CD4-positive, alpha-beta memory T cell (primary cell): ENCODE results near the gene LEFTY1. TPM values are rescaled to one million over a fixed set of nuclear protein-coding genes. Genes with fewer than 3 reads are reported as not detected.
"Not testable (repeated sequence)": the region's sequence is repeated elsewhere in the genome, so short reads cannot be mapped to it uniquely, and the experiment has no call there.

ENCODE experiments used
- CTCF ChIA-PET: fragments of 350-600 bp; sonication (Branson Sonifier 250); formaldehyde crosslinking; loops from one replicate; lab custom pipeline; 2021; ENCODE audit warnings: inconsistent platforms; ENCODE audit not compliant: partially characterized antibody; lab: Charles Lee
- POLR2A ChIA-PET: fragments of 350-600 bp; sonication (Branson Sonifier 250); formaldehyde crosslinking; loops from one replicate; lab custom pipeline; 2021; ENCODE audit not compliant: partially characterized antibody; lab: Charles Lee
- DNase-seq, 5 donors: peaks; one replicate each; pipeline versions ENCODE4 v3.0.0 to v3.0.0-alpha.2; 2020 to 2022; ENCODE audit warnings: mixed read lengths in 1 of 5
- H3K27ac ChIP-seq: one replicate; pipeline ENCODE4 v1.7.0; 2013; ENCODE audit warnings: low read depth, low read length
- H3K27me3 ChIP-seq: 2 replicates; pipeline ENCODE4 v1.7.0; 2013; ENCODE audit warnings: mild to moderate bottlenecking, low read length, moderate library complexity; ENCODE audit not compliant: insufficient read depth
- H3K36me3 ChIP-seq: 2 replicates; pipeline ENCODE4 v1.7.0; 2013; ENCODE audit warnings: mild to moderate bottlenecking, low read length, moderate library complexity; ENCODE audit not compliant: insufficient read depth
- H3K4me1 ChIP-seq: 2 replicates; pipeline ENCODE4 v1.7.0; 2013; ENCODE audit warnings: mild to moderate bottlenecking, low read length, moderate library complexity; ENCODE audit not compliant: insufficient read depth
- H3K4me3 ChIP-seq, 2 donors: one replicate each; pipeline ENCODE4 v1.7.0; 2013; ENCODE audit warnings: low read length in 2 of 2, mild to moderate bottlenecking in 1 of 2
- H3K9me3 ChIP-seq, 2 donors: one replicate each; pipeline ENCODE4 v1.7.0; 2013; ENCODE audit warnings: low read length in 2 of 2, control low read depth in 1 of 2; ENCODE audit not compliant: control insufficient read depth in 1 of 2
- H3K27ac Mint-ChIP-seq, 7 donors: one replicate each; pipeline ENCODE4 v1.8.0; 2020 to 2021; ENCODE audit warnings: mixed read lengths in 7 of 7, mild to moderate bottlenecking in 6 of 7, inconsistent platforms in 3 of 7, moderate library complexity in 3 of 7
- H3K27me3 Mint-ChIP-seq, 2 donors: one replicate each; pipeline ENCODE4 v1.8.0; 2020 to 2021; ENCODE audit warnings: mixed read lengths in 2 of 2
- H3K36me3 Mint-ChIP-seq, 2 donors: one replicate each; pipeline ENCODE4 v1.8.0; 2020 to 2021; ENCODE audit warnings: mixed read lengths in 2 of 2, inconsistent platforms in 1 of 2, mild to moderate bottlenecking in 1 of 2
- H3K4me1 Mint-ChIP-seq, 4 donors: one replicate each; pipeline ENCODE4 v1.8.0; 2020 to 2021; ENCODE audit warnings: mixed read lengths in 4 of 4, mild to moderate bottlenecking in 1 of 4
- H3K4me3 Mint-ChIP-seq, 8 donors: one replicate each; pipeline ENCODE4 v1.8.0; 2020 to 2021; ENCODE audit warnings: mixed read lengths in 8 of 8, mild to moderate bottlenecking in 7 of 8, moderate library complexity in 6 of 8, inconsistent platforms in 3 of 8
- H3K9me3 Mint-ChIP-seq, 8 donors: one replicate each; pipeline ENCODE4 v1.8.0; 2020 to 2021; ENCODE audit warnings: mixed read lengths in 8 of 8, mild to moderate bottlenecking in 5 of 8, inconsistent platforms in 3 of 8, moderate library complexity in 1 of 8
- intact Hi-C: fragments of 100-400 bp; cut with micrococcal nuclease; formaldehyde crosslinking; loops from one replicate; pipeline ENCODE4 v1.15.1; 2023
- polyA plus RNA-seq, 2 donors: library from polyadenylated mRNA; unstranded; fragments of 300-500 nt; fragmentation: Illumina TruSeq; gene quantifications; one replicate each; pipeline ENCODE4 v1.2.3, GENCODE V29; 2021
- total RNA-seq, 2 experiments: library from RNA; stranded (reverse); gene quantifications; one replicate each; pipeline ENCODE4 v1.2.3, GENCODE V29; 2021

LEFTY1 gene, protein sequence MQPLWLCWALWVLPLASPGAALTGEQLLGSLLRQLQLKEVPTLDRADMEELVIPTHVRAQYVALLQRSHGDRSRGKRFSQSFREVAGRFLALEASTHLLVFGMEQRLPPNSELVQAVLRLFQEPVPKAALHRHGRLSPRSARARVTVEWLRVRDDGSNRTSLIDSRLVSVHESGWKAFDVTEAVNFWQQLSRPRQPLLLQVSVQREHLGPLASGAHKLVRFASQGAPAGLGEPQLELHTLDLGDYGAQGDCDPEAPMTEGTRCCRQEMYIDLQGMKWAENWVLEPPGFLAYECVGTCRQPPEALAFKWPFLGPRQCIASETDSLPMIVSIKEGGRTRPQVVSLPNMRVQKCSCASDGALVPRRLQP
- total RNA-seq (under 1 TPM; 0.55 to 0.75 TPM), polyA plus RNA-seq (not detected)

DNA sequence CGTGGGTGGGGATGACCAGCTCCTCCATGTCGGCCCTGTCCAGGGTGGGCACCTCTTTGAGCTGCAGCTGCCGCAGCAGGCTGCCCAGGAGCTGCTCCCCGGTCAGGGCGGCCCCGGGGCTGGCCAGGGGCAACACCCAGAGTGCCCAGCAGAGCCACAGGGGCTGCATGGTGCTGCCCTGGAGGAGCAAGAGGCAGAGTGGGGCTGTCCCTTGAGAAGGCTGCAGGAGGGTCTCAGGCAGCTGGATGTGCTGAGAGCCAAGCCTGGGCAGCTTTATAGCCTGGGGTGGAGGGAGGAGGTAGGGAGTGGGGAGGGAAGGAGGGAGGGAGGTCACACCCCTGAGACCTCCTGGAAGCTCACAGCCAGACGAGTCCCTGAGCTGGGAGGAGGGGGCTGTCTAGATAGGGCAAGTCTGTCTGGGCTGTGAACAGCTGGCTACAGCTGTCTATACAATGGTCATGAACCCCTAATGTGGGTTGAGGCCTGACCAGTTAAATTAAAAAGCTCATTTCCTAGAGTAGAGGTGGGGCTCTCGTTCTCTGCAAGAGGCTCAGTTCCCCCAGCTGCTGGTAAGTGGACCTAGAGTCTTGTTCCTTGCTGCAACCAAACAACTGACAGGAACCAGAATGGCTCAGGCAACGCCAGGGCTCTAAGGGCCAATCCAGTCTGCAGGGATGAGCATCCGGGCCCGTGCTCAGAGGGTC lies at the start of gene LEFTY1:
Gene LEFTY1 (minus strand): TSS at position 249 of the 704 bp plus-strand sequence. CDS start 80 bp downstream, at position 169.
- no peak within 1 kb of the TSS for H3K4me3 ChIP-seq
- intact Hi-C loops: no loop called here
- H3K4me1 Mint-ChIP-seq: peaks cover 5 to 19% (median 14%) of the 10 kb centered on the region in 4 donors
- no peaks in the 10 kb centered on the region for H3K9me3 ChIP-seq
- no peak within 1 kb of the TSS for H3K27ac ChIP-seq
- peak within 1 kb of the TSS in 3 of 7 donors; percentile 12 to 55 (median 29) for H3K27ac Mint-ChIP-seq
- H3K36me3 Mint-ChIP-seq: no peaks in the 10 kb centered on the region
- H3K9me3 Mint-ChIP-seq: no peaks in the 10 kb centered on the region
- CTCF ChIA-PET: interaction anchor here (1.0 kb wide), 1 partner anchor 23 kb away, joined by 3 read pairs; no protein-coding TSS in a partner anchor
- DNase-seq: no peak
- peaks cover 10% of the 10 kb centered on the region for H3K4me1 ChIP-seq
- H3K27me3 Mint-ChIP-seq: no peaks in the 10 kb centered on the region
- POLR2A ChIA-PET: interaction anchor here (0.7 to 3.4 kb wide), 4 partner anchors 9 to 112 kb away, joined by 3 to 26 read pairs (median 4); partner anchors contain the start of gene SDE2
- H3K4me3 Mint-ChIP-seq: no peak within 1 kb of the TSS
- H3K27me3 ChIP-seq: no peaks in the 10 kb centered on the region
- H3K36me3 ChIP-seq: no peaks in the 10 kb centered on the region

DNA sequence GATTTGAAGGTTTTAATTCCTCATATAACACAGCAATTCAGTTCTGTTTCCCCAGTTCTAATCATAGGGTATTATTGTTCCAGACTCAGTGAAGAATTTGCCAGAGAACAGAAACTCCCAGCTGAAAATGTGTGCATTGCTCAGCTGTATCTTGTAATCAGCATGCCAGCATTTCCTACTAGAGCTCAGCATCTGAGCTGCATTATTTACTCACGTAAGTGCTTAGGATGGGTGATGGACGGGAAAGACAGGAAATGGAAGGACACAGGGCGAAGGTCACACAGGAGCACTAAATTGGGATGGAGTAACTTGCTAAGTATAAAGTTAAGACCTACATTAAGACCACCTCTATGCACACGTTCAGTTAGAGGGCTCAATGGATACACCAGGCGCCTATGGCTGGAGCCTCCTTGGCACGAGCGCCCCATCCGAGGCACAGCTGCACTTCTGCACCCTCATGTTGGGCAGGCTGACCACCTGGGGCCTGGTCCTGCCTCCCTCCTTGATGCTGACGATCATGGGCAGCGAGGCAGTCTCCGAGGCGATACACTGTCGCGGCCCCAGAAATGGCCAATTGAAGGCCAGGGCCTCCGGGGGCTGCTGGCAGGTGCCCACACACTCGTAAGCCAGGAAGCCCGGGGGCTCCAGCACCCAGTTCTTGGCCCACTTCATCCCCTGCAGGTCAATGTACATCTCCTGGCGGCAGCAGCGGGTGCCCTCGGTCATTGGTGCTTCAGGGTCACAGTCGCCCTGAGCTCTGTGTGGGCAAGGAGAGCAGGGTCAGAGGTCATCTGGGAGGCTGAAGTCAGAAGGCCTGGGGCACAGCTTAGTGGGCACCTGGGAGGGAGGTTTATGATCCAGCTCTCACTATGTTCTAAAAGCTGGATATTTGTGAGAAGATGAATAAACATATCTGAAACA lies 48.4 kb upstream of the LEFTY1 start:
- Histone ChIP-seq H3K27me3 (no peaks in the 10 kb centered on the region), H3K4me1 (no peaks in the 10 kb centered on the region), H3K27ac (no peak overlapping the region), H3K4me3 (no peak overlapping the region), H3K9me3 (no peaks in the 10 kb centered on the region), H3K36me3 (no peaks in the 10 kb centered on the region)
- H3K27me3 Mint-ChIP-seq: peaks cover 0 to 3% of the 10 kb centered on the region in 2 donors
- intact Hi-C loops: no loop called here
- H3K36me3 Mint-ChIP-seq: no peaks in the 10 kb centered on the region
- DNase-seq: no peak
- H3K4me1 Mint-ChIP-seq: peaks cover 0 to 2% (median 0%) of the 10 kb centered on the region in 4 donors
- H3K27ac Mint-ChIP-seq: peak overlapping the region in 1 of 7 donors; percentile 9
- CTCF ChIA-PET: no interaction called here
- no peaks in the 10 kb centered on the region for H3K9me3 Mint-ChIP-seq
- POLR2A ChIA-PET: no interaction called here
- no peak overlapping the region for H3K4me3 Mint-ChIP-seq

DNA sequence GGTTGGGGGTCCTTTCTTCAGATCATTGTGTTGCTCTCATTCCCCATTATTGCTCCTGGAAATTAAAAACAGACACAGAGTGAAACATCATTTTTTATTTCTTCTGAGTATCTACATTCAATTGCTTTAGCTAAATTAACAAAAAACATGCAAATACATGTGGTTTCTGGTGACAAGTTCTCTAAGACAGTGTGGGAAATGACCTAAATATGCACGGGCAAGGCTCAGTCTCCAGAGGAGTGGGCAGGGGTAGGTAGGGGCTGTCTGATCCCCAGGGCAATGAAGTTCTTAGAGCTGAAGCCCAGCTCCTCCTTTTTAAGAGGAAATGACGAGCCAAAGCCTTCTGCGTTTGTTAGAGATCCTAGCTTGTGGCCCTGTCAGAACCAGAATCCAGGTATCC lies 47.6 kb upstream of the LEFTY1 start:
- H3K4me1 Mint-ChIP-seq: peaks cover 0 to 2% (median 0%) of the 10 kb centered on the region in 4 donors
- no peaks in the 10 kb centered on the region for H3K36me3 ChIP-seq
- H3K4me3 Mint-ChIP-seq: no peak overlapping the region
- no peaks in the 10 kb centered on the region for H3K9me3 Mint-ChIP-seq
- no peaks in the 10 kb centered on the region for H3K9me3 ChIP-seq
- ChIA-PET POLR2A (interaction anchor here (0.6 kb wide), 1 partner anchor 95 kb away, joined by 3 read pairs; no protein-coding TSS in a partner anchor), CTCF (no interaction called here)
- H3K36me3 Mint-ChIP-seq: no peaks in the 10 kb centered on the region
- no peaks in the 10 kb centered on the region for H3K27me3 ChIP-seq
- no peaks in the 10 kb centered on the region for H3K4me1 ChIP-seq
- H3K4me3 ChIP-seq: no peak overlapping the region
- H3K27me3 Mint-ChIP-seq: peaks cover 0 to 3% of the 10 kb centered on the region in 2 donors
- DNase-seq: no peak
- intact Hi-C loops: no loop called here
- no peak overlapping the region for H3K27ac Mint-ChIP-seq
- H3K27ac ChIP-seq: no peak overlapping the region

DNA sequence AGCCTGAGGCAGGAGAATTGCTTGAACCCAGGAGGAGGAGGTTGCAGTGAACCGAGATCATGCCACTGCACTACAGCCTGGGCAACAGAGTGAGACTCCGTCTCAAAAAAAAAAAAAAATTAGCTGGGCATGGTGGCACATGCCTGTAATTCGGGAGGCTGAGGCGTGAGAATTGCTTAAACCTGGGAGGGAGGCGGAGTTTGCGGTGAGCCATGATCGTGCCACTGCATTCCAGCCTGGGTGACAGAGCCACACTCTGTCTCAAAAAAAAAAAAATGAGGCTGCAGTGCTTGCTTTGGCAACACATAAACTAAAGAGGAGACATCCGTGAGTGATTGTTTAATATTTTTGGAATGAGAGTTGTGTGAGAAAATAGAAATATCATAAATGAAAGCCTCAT lies 47.1 kb upstream of the LEFTY1 start:
- H3K4me1 ChIP-seq, H3K36me3 Mint-ChIP-seq, H3K9me3 ChIP-seq, H3K4me1 Mint-ChIP-seq, intact Hi-C loops, H3K36me3 ChIP-seq, CTCF ChIA-PET, H3K27ac Mint-ChIP-seq, H3K4me3 Mint-ChIP-seq, H3K27me3 Mint-ChIP-seq, H3K9me3 Mint-ChIP-seq, H3K27me3 ChIP-seq, H3K27ac ChIP-seq, H3K4me3 ChIP-seq, DNase-seq: not testable (repeated sequence)
- POLR2A ChIA-PET: interaction anchor here (0.6 kb wide), 1 partner anchor 94 kb away, joined by 3 read pairs; no protein-coding TSS in a partner anchor

DNA sequence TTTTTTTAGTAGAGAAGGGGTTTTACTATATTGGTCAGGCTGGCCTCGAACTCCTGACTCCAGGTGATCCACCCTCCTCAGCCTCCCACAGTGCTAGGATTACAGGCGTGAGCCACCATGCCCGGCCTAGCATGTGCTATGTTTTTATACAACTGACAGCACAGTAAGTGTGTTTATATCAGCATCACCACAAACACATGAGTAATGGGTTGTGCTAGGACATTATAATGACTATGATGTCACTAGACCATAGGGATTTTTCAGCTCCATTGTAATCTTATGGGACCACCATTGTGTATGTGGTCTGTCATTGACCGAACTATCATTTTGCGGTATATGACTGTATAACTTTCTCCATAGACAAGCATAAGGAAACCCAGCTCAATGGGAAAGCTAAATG lies 45.8 kb upstream of the LEFTY1 start:
- ChIA-PET POLR2A (no interaction called here), CTCF (interaction anchor here (0.6 to 1.4 kb wide), 3 partner anchors 8 to 615 kb away, joined by 3 read pairs; no protein-coding TSS in a partner anchor)
- H3K27ac ChIP-seq: no peak overlapping the region
- no peak overlapping the region for H3K4me3 ChIP-seq
- H3K9me3 ChIP-seq: no peaks in the 10 kb centered on the region
- H3K9me3 Mint-ChIP-seq: no peaks in the 10 kb centered on the region
- H3K36me3 Mint-ChIP-seq: no peaks in the 10 kb centered on the region
- intact Hi-C loops: no loop called here
- H3K27me3 Mint-ChIP-seq: no peaks in the 10 kb centered on the region
- no peaks in the 10 kb centered on the region for H3K36me3 ChIP-seq
- no peak for DNase-seq
- H3K27ac Mint-ChIP-seq: no peak overlapping the region
- H3K4me1 Mint-ChIP-seq: peaks cover 0 to 2% (median 0%) of the 10 kb centered on the region in 4 donors
- H3K27me3 ChIP-seq: no peaks in the 10 kb centered on the region
- no peaks in the 10 kb centered on the region for H3K4me1 ChIP-seq
- H3K4me3 Mint-ChIP-seq: no peak overlapping the region

DNA sequence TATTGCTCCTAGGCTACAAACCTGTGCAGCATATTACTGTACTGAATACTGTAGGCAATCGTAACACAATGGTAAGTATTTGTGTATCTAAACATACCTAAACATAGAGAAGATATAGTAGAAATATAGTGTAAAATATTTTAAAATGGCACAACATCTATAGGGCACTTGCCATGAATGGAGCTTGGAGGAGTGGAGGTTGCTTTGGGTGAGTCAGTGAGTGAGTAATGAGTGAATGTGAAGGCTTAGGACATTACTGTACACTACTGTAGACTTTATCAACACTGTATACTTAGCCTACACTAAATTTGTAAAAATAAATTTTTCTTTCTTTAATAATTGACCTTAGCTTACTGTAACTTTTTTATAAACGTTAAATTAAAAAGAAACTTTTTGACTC lies 44.1 kb upstream of the LEFTY1 start:
- POLR2A ChIA-PET: interaction anchor here (0.6 kb wide), 1 partner anchor 379 kb away, joined by 3 read pairs; no protein-coding TSS in a partner anchor
- Histone ChIP-seq H3K27me3 (no peaks in the 10 kb centered on the region), H3K4me3 (no peak overlapping the region), H3K36me3 (no peaks in the 10 kb centered on the region), H3K27ac (no peak overlapping the region), H3K4me1 (peaks cover 11% of the 10 kb centered on the region), H3K9me3 (no peaks in the 10 kb centered on the region)
- Mint-ChIP-seq H3K27me3 (no peaks in the 10 kb centered on the region), H3K36me3 (no peaks in the 10 kb centered on the region), H3K9me3 (no peaks in the 10 kb centered on the region), H3K4me3 (no peak overlapping the region), H3K27ac (no peak overlapping the region), H3K4me1 (peaks cover 0 to 9% (median 2%) of the 10 kb centered on the region in 4 donors)
- CTCF ChIA-PET: interaction anchor here (0.7 to 1.5 kb wide), 2 partner anchors 9 to 221 kb away, joined by 3 to 6 read pairs; partner anchors contain the start of gene PYCR2
- no peak for DNase-seq
- intact Hi-C loops: no loop called here
